ENCODE data around the gene SVIL.

The SVIL gene

GRCh38 chr10:29623797-29624196 is 11.0 kb downstream of the SVIL start:
- DNase-seq (ENCODE audit: low spot score), result peak; percentile 48
- TF ChIP-seq, protein P1, sequence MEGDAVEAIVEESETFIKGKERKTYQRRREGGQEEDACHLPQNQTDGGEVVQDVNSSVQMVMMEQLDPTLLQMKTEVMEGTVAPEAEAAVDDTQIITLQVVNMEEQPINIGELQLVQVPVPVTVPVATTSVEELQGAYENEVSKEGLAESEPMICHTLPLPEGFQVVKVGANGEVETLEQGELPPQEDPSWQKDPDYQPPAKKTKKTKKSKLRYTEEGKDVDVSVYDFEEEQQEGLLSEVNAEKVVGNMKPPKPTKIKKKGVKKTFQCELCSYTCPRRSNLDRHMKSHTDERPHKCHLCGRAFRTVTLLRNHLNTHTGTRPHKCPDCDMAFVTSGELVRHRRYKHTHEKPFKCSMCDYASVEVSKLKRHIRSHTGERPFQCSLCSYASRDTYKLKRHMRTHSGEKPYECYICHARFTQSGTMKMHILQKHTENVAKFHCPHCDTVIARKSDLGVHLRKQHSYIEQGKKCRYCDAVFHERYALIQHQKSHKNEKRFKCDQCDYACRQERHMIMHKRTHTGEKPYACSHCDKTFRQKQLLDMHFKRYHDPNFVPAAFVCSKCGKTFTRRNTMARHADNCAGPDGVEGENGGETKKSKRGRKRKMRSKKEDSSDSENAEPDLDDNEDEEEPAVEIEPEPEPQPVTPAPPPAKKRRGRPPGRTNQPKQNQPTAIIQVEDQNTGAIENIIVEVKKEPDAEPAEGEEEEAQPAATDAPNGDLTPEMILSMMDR (conservative IDR thresholded peaks at IDR 0.05; ENCODE audit: low read depth), result no peak
- ChIA-PET POLR2A (ENCODE audit: low non-redundant PET) (no interaction called here), CTCF (interaction anchor here (0.6 to 0.7 kb wide), 4 partner anchors 16 to 960 kb away, joined by 3 read pairs; no protein-coding TSS in a partner anchor)
- H3K27ac ChIP-seq, result peak overlapping the region; percentile 35

GRCh38 chr10:29622382-29622922 is 12.3 kb downstream of the SVIL start:
- no peak for DNase-seq (ENCODE audit: low spot score)
- H3K27ac ChIP-seq, result no peak overlapping the region
- TF ChIP-seq, protein P1 (conservative IDR thresholded peaks at IDR 0.05; ENCODE audit: low read depth), result no peak
- ChIA-PET POLR2A (ENCODE audit: low non-redundant PET) (no interaction called here), CTCF (interaction anchor here (1.2 kb wide), 1 partner anchor 109 kb away, joined by 3 read pairs; no protein-coding TSS in a partner anchor)

- H3K27ac ChIP-seq, result peak overlapping the region; percentile 59
- no peak for DNase-seq (ENCODE audit: low spot score)
Observed at GRCh38 chr10:29621161-29621560, 13.6 kb downstream of the SVIL start.

GRCh38 chr10:29620112-29620690 is 14.6 kb downstream of the SVIL start:
- TF ChIP-seq, protein P1 (conservative IDR thresholded peaks at IDR 0.05; ENCODE audit: low read depth), result no peak
- ChIA-PET CTCF (interaction anchor here (0.6 kb wide), 1 partner anchor 211 kb away, joined by 3 read pairs; no protein-coding TSS in a partner anchor), POLR2A (ENCODE audit: low non-redundant PET) (no interaction called here)

More at GRCh38 chr10:29621161-29621560, 13.6 kb downstream of the SVIL start:
- TF ChIP-seq, protein P1 (conservative IDR thresholded peaks at IDR 0.05; ENCODE audit: low read depth), result no peak
- POLR2A ChIA-PET (ENCODE audit: low non-redundant PET), result no interaction called here
- CTCF ChIA-PET, result interaction anchor here (0.6 kb wide), 1 partner anchor 1018 kb away, joined by 3 read pairs; no protein-coding TSS in a partner anchor

GRCh38 chr10:29619241-29619669 is 15.5 kb downstream of the SVIL start:
- ChIA-PET POLR2A (ENCODE audit: low non-redundant PET) (no interaction called here), CTCF (interaction anchor here (0.6 kb wide), 1 partner anchor 210 kb away, joined by 3 read pairs; no protein-coding TSS in a partner anchor)
- TF ChIP-seq, protein P1 (conservative IDR thresholded peaks at IDR 0.05; ENCODE audit: low read depth), result no peak
- DNase-seq (ENCODE audit: low spot score), result no peak
- no peak overlapping the region for H3K27ac ChIP-seq

More at GRCh38 chr10:29620112-29620690, 14.6 kb downstream of the SVIL start:
- H3K27ac ChIP-seq, result no peak overlapping the region
- DNase-seq (ENCODE audit: low spot score), result no peak

- ChIA-PET POLR2A (ENCODE audit: low non-redundant PET) (no interaction called here), CTCF (interaction anchor here (0.6 kb wide), 2 partner anchors 27 to 1055 kb away, joined by 3 to 4 read pairs; no protein-coding TSS in a partner anchor)
- TF ChIP-seq, protein P1 (conservative IDR thresholded peaks at IDR 0.05; ENCODE audit: low read depth), result no peak
- no peak for DNase-seq (ENCODE audit: low spot score)
- H3K27ac ChIP-seq, result 0 out of 2 replicates have a peak overlapping the region, but pooled peaks have one; percentile 10
Observed at GRCh38 chr10:29618341-29619171, 16.2 kb downstream of the SVIL start.
